NK-92 (cell line): ENCODE results near the gene GPR161.

Experiments used
- DNase-seq: peaks from one replicate; lab custom pipeline; 2025; ENCODE audit not compliant: unreplicated experiment; lab: John Stamatoyannopoulos, UW

GPR161 gene

DNA sequence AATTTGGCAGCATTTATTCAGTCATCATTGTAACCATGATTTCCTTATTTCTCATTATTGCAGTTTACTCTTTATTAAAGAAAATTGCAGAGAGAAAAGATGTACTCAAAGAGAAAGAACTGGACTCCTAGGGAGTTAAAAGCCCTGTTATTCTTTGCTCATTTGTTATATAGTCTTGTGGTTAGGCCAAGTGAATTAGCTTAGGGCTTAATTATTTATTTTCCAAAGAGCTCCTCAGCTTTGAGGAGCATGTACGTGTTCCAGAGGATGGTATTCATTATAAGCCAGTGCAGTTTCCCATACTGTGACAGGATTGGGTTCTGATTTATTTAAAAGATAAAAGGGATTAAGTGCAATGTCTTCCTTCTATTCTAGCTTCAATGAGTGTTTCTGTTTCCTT, 86.4 kb downstream of the GPR161 start:
- no peak for DNase-seq

DNA sequence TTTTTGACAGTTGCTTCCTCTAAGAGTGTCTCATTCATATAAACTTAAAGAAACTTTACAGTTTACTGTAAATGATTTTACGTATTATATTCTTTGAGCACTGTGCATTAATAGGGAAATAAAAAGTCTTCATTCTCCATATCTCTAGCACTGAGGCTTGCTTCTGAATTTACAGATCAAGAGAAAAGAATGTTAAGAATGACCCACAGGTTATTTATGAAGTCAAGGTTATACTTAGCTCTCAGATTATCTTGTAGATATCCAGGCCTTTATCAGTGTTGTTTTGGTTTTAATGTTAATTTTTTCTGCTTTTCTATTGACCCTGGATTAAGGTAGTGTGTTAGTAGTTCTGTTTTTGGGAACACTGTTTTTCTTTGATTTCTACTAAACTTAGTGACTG, 91.4 kb downstream of the GPR161 start:
- DNase-seq: no peak

DNA sequence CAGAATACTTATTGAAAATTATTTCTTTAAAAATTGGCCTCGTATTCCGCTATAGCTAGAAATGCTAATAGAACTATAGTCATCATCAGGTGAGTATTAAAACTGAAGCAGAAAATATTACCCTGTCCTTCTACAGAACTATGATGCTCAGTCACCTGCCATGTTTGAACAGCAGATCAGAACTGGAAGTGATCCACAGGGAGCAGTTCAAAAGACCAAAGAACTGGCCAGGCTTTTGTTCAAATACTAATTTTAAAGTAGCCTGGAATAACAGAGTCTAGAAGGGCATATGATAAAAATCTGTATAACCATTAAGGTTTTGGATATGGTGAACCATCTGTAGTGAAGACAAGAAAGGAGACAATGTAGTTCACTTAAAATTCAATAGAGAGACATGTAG, 94.4 kb downstream of the GPR161 start:
- no peak for DNase-seq

DNA sequence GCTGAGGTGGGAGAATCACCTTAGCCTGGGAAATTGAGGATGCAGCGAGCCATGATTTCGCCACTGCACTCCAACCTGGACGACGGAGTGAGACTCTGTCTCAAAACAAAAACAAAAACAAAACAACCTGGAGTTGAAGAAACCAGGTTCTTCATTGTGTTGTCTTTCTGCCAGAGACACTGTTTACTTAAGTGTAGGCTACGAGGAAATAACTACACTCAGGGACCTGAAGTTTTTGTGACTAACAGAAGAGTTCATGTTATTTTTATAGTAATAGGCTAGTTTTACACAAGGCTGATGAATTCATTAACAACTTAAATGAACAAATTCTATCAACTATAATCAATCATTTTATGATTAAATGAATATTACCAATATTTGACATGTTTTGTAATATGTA, 101.4 kb downstream of the GPR161 start:
- no peak for DNase-seq

DNA sequence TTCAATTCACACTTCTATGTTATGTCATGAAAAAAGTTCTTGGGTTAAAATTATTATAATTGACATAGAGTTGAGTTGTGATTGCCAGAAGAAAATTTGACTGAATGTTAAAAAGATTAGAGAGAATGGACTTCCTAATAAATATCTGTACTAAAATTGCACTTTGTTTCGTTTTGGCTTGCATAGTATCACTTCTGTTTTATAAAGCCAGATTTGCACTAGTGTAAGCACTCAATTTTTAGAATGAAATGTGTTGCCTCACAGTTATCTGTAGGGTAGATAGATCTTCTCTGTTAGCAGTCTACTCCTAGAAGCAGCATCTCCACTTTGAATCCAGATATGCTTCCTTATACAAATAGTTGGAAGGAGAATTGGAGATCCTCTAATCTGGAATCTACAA, 104.7 kb downstream of the GPR161 start:
- DNase-seq: no peak

DNA sequence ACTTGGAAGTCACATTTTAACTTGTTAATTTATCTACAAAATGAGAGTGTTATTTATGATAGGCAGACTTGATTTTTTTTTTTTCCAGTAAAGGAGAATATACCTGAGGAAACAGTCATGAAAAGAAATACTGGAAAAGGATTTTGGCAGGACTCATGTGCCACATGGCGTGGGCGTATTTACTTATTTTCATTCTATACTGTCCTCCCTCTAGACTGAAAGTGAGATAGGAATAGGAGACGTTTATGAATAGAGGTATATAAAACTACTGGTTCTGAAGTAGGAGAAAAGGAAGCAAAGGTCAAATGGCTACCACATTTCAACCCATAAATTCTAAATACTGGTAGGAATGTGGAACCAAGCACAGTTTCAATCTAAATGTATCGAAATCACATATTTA, 105.1 kb downstream of the GPR161 start:
- DNase-seq: no peak

DNA sequence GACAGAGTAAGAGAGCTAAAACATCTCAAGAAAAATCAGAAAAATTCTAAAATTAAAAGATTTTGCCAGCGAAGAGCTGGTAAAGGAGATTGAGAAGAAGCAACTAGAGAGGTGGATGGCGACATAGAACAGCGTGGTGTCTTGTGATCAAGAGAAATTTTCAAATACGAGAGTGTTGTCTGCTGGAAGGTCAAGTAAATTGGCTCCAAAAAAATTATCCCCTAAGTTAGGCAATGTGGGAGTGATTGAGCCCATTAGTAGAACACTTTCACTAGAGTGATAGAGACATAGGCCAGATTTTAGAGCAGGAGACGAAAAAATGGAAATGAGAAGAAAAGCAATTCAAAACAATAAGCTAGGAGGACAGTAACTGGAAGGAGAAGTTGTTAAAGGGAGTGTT, 105.5 kb downstream of the GPR161 start:
- no peak for DNase-seq
